ENCODE data around the gene JAG1.

JAG1 gene

DNA sequence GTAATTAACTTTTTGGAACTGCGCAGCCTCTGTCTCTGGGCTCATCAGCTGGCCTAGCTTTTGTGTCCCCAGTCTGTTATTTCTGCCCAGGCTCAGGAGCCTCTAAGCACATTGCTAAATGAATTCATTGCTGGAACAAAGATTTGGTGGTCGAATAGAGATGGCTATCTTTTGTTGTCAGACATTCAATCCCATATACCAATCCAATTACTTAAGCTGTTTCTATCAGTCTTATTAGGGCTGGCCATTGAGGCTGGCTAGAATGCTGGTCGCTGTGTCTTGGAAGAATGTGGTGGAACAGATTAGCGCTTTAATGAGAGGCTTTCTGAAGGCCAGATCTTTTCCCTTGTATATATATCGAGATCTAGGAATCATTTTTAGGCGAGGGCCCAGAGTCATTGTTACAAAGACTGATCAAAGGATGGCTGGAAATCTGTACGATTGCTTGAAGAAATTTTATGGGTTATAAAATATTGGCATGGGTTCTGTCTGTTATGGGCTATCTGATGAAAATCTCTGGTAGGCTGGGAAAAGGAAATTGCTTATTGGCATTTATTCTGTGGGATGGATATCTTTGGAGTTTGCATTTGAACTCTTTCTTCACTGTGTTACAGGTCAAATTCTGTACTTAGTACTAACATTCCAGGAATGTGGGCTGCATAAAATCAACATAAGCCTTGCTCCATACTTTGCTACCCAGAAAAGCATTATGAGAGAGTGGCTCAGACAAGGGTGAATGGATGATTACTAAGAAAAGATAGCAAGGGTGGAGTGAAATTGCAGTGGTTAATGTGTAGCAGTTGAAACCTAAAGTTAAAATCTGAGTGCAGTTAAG, 34.8 kb upstream of the JAG1 start:
- Histone ChIP-seq H3K4me1 (ENCODE audit: insufficient read depth, insufficient read length) (no peaks in the 10 kb centered on the region), H3K27me3 (ENCODE audit: insufficient read depth, insufficient read length) (no peaks in the 10 kb centered on the region), H3K9me3 (ENCODE audit: insufficient read depth, low read length) (no peaks in the 10 kb centered on the region), H3K36me3 (ENCODE audit: insufficient read depth, insufficient read length, low read length) (no peaks in the 10 kb centered on the region), H3K9ac (ENCODE audit: insufficient read length, low read depth) (no peak overlapping the region), H3K4me3 (ENCODE audit: insufficient read length, low read depth) (no peak overlapping the region)
- no peak for DNase-seq (ENCODE audit: low read depth, low spot score)
- TF ChIP-seq YY1 (IDR thresholded peaks at IDR 0.05; ENCODE audit: insufficient read depth, insufficient read length): no peak
- no peak for TF ChIP-seq SUZ12 (IDR thresholded peaks at IDR 0.05; ENCODE audit: extremely low read depth, insufficient read depth, insufficient read length)
- TF ChIP-seq ZNF274 (IDR thresholded peaks at IDR 0.05; ENCODE audit: low read depth, low read length): no peak

DNA sequence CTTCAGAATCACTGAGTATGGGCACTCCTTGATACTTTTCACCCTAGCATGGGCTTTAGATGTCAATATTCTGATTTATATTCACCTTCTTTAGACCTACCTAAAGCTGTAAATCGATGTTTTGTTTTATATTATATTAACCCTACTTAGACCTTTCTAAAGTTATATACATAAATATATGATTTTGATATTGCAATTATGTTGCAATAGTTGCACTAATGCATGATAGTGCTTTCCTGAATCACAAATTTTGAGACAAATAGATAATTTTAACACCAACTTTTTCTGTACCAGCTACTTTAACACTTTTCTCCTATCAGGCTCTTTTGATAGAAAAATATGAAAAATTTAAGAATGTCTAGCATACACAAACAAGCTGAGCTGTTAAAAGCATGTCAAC, 34.0 kb upstream of the JAG1 start:
- Histone ChIP-seq H3K4me3 (ENCODE audit: insufficient read length, low read depth) (no peak overlapping the region), H3K9me3 (ENCODE audit: insufficient read depth, low read length) (no peaks in the 10 kb centered on the region), H3K36me3 (ENCODE audit: insufficient read depth, insufficient read length, low read length) (no peaks in the 10 kb centered on the region), H3K27me3 (ENCODE audit: insufficient read depth, insufficient read length) (no peaks in the 10 kb centered on the region), H3K9ac (ENCODE audit: insufficient read length, low read depth) (no peak overlapping the region), H3K4me1 (ENCODE audit: insufficient read depth, insufficient read length) (no peaks in the 10 kb centered on the region)
- no peak for TF ChIP-seq SUZ12 (IDR thresholded peaks at IDR 0.05; ENCODE audit: extremely low read depth, insufficient read depth, insufficient read length)
- TF ChIP-seq YY1 (IDR thresholded peaks at IDR 0.05; ENCODE audit: insufficient read depth, insufficient read length): no peak
- TF ChIP-seq ZNF274 (IDR thresholded peaks at IDR 0.05; ENCODE audit: low read depth, low read length): no peak
- DNase-seq (ENCODE audit: low read depth, low spot score): no peak

GRCh38 chr20:10707068-10707467, 33.3 kb upstream of the JAG1 start:
- no peak for DNase-seq (ENCODE audit: low read depth, low spot score)
- Histone ChIP-seq H3K9ac (ENCODE audit: insufficient read length, low read depth) (no peak overlapping the region), H3K9me3 (ENCODE audit: insufficient read depth, low read length) (no peaks in the 10 kb centered on the region), H3K4me1 (ENCODE audit: insufficient read depth, insufficient read length) (no peaks in the 10 kb centered on the region), H3K27me3 (ENCODE audit: insufficient read depth, insufficient read length) (no peaks in the 10 kb centered on the region), H3K4me3 (ENCODE audit: insufficient read length, low read depth) (no peak overlapping the region), H3K36me3 (ENCODE audit: insufficient read depth, insufficient read length, low read length) (no peaks in the 10 kb centered on the region)
- TF ChIP-seq YY1 (IDR thresholded peaks at IDR 0.05; ENCODE audit: insufficient read depth, insufficient read length) (no peak), SUZ12 (IDR thresholded peaks at IDR 0.05; ENCODE audit: extremely low read depth, insufficient read depth, insufficient read length) (no peak), ZNF274 (IDR thresholded peaks at IDR 0.05; ENCODE audit: low read depth, low read length) (no peak)

DNA sequence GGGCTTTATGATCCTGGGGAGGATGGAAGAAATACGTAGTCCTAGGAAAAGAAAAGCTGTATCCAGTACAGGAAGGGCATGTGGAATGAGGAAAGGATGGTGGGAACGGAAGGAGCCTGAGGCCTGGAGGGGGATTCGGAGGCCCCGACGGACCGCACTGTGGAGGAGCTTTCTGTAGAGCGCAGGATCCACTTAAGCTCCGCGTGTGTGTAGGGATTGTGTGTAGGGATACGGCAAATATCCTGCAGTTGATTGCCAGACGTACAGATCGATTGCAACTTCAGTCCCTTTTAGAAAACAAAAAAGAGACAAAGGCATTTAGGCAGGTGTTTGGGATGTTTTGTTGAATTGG, 32.6 kb upstream of the JAG1 start:
- TF ChIP-seq YY1 (IDR thresholded peaks at IDR 0.05; ENCODE audit: insufficient read depth, insufficient read length): no peak
- no peak for TF ChIP-seq ZNF274 (IDR thresholded peaks at IDR 0.05; ENCODE audit: low read depth, low read length)
- no peak for TF ChIP-seq SUZ12 (IDR thresholded peaks at IDR 0.05; ENCODE audit: extremely low read depth, insufficient read depth, insufficient read length)
- no peak overlapping the region for H3K4me3 ChIP-seq (ENCODE audit: insufficient read length, low read depth)
- no peaks in the 10 kb centered on the region for H3K36me3 ChIP-seq (ENCODE audit: insufficient read depth, insufficient read length, low read length)
- no peak for DNase-seq (ENCODE audit: low read depth, low spot score)
- H3K9me3 ChIP-seq (ENCODE audit: insufficient read depth, low read length): no peaks in the 10 kb centered on the region
- no peaks in the 10 kb centered on the region for H3K27me3 ChIP-seq (ENCODE audit: insufficient read depth, insufficient read length)
- H3K9ac ChIP-seq (ENCODE audit: insufficient read length, low read depth): no peak overlapping the region
- no peaks in the 10 kb centered on the region for H3K4me1 ChIP-seq (ENCODE audit: insufficient read depth, insufficient read length)

- no peaks in the 10 kb centered on the region for H3K36me3 ChIP-seq (ENCODE audit: insufficient read depth, insufficient read length, low read length)
- H3K27me3 ChIP-seq (ENCODE audit: insufficient read depth, insufficient read length): no peaks in the 10 kb centered on the region
- no peaks in the 10 kb centered on the region for H3K9me3 ChIP-seq (ENCODE audit: insufficient read depth, low read length)
- no peak for DNase-seq (ENCODE audit: low read depth, low spot score)
- no peaks in the 10 kb centered on the region for H3K4me1 ChIP-seq (ENCODE audit: insufficient read depth, insufficient read length)
- H3K9ac ChIP-seq (ENCODE audit: insufficient read length, low read depth): no peak overlapping the region
- TF ChIP-seq YY1 (IDR thresholded peaks at IDR 0.05; ENCODE audit: insufficient read depth, insufficient read length): no peak
- no peak for TF ChIP-seq ZNF274 (IDR thresholded peaks at IDR 0.05; ENCODE audit: low read depth, low read length)
- TF ChIP-seq SUZ12 (IDR thresholded peaks at IDR 0.05; ENCODE audit: extremely low read depth, insufficient read depth, insufficient read length): no peak
- no peak overlapping the region for H3K4me3 ChIP-seq (ENCODE audit: insufficient read length, low read depth)
Measured at GRCh38 chr20:10705801-10706459, 32.1 kb upstream of the JAG1 start.

GRCh38 chr20:10701607-10702006, 27.8 kb upstream of the JAG1 start:
- no peaks in the 10 kb centered on the region for H3K36me3 ChIP-seq (ENCODE audit: insufficient read depth, insufficient read length, low read length)
- H3K4me1 ChIP-seq (ENCODE audit: insufficient read depth, insufficient read length): no peaks in the 10 kb centered on the region
- no peak overlapping the region for H3K9ac ChIP-seq (ENCODE audit: insufficient read length, low read depth)
- DNase-seq (ENCODE audit: low read depth, low spot score): no peak
- no peak for TF ChIP-seq ZNF274 (IDR thresholded peaks at IDR 0.05; ENCODE audit: low read depth, low read length)
- no peaks in the 10 kb centered on the region for H3K27me3 ChIP-seq (ENCODE audit: insufficient read depth, insufficient read length)
- H3K4me3 ChIP-seq (ENCODE audit: insufficient read length, low read depth): no peak overlapping the region
- no peaks in the 10 kb centered on the region; the same call in 1 of the 2 replicates for H3K9me3 ChIP-seq (ENCODE audit: insufficient read depth, low read length)

DNA sequence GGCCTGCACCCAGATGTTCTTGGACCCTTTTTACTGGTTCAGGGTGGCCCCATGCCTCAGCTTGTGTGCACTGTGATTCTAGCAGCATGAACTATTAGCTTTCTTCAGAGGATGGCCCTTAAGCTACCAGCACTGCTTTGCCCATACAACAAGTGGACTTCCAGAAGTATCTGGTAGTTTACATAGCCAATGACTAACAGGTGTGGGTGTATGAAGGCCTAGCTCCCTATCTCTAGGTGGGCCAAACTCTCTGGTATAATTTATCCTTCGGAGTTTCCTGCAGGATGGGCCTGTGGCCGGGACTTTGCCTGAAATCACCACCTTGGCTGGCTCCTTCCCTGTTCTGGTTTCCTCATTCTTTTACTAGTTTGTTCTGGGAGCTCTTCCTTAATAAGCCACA, 26.1 kb upstream of the JAG1 start:
- TF ChIP-seq ZNF274 (IDR thresholded peaks at IDR 0.05; ENCODE audit: low read depth, low read length) (no peak), SUZ12 (IDR thresholded peaks at IDR 0.05; ENCODE audit: extremely low read depth, insufficient read depth, insufficient read length) (no peak), YY1 (IDR thresholded peaks at IDR 0.05; ENCODE audit: insufficient read depth, insufficient read length) (no peak)
- no peaks in the 10 kb centered on the region; the same call in 1 of the 2 replicates for H3K9me3 ChIP-seq (ENCODE audit: insufficient read depth, low read length)
- no peak overlapping the region for H3K9ac ChIP-seq (ENCODE audit: insufficient read length, low read depth)
- no peak for DNase-seq (ENCODE audit: low read depth, low spot score)
- no peaks in the 10 kb centered on the region for H3K4me1 ChIP-seq (ENCODE audit: insufficient read depth, insufficient read length)
- H3K4me3 ChIP-seq (ENCODE audit: insufficient read length, low read depth): no peak overlapping the region
- no peaks in the 10 kb centered on the region for H3K27me3 ChIP-seq (ENCODE audit: insufficient read depth, insufficient read length)
- no peaks in the 10 kb centered on the region for H3K36me3 ChIP-seq (ENCODE audit: insufficient read depth, insufficient read length, low read length)

All from NT2/D1 (cell line).